CD14-positive monocyte (primary cell): ENCODE data around the gene ITPR2. TPM values are rescaled to one million over a fixed set of nuclear protein-coding genes. Genes with fewer than 3 reads are reported as not detected.

ENCODE experiments used
- DNase-seq, 3 donors: peaks; one replicate each; pipeline ENCODE4 v3.0.0-alpha.2; 2011 to 2022
- H2AFZ ChIP-seq: 2 replicates; pipeline ENCODE4 v1.6.0; 2012; ENCODE audit warnings: mild to moderate bottlenecking, low read depth, low read length, inconsistent platforms; ENCODE audit not compliant: insufficient read depth, poor library complexity, severe bottlenecking
- H3K27ac ChIP-seq, 2 donors: 1 replicate in 1 of 2; 2 replicates in 1 of 2; pipeline ENCODE4 v1.5.1; 2012 to 2013; ENCODE audit warnings: low read length in 2 of 2, control low read depth in 1 of 2, inconsistent platforms in 1 of 2, low read depth in 1 of 2, mild to moderate bottlenecking in 1 of 2
- H3K27me3 ChIP-seq, 2 donors: one replicate each; pipeline versions ENCODE4 v1.6.0 to v1.6.1; 2011 to 2013; ENCODE audit warnings: low read length in 2 of 2; ENCODE audit not compliant: control insufficient read depth in 2 of 2, insufficient read depth in 2 of 2
- H3K36me3 ChIP-seq, 2 donors: replicated peaks in 1 of 2; 1 replicate in 1 of 2; 2 replicates in 1 of 2; pipeline versions ENCODE4 v1.5.1 to v1.6.1; 2012 to 2013; ENCODE audit warnings: low read length in 2 of 2, control low read depth in 1 of 2, inconsistent platforms in 1 of 2, mild to moderate bottlenecking in 1 of 2; ENCODE audit not compliant: insufficient read depth in 2 of 2, control insufficient read depth in 1 of 2
- H3K4me1 ChIP-seq, 2 donors: 1 replicate in 1 of 2; 2 replicates in 1 of 2; pipeline versions ENCODE4 v1.5.1 to v1.6.1; 2012 to 2013; ENCODE audit warnings: low read length in 2 of 2, control low read depth in 1 of 2, inconsistent platforms in 1 of 2, mild to moderate bottlenecking in 1 of 2, moderate library complexity in 1 of 2; ENCODE audit not compliant: insufficient read depth in 2 of 2, control insufficient read depth in 1 of 2
- H3K4me2 ChIP-seq: replicated peaks from 2 replicates; pipeline ENCODE3; 2012; ENCODE audit warnings: low read length, moderate library complexity, mild to moderate bottlenecking; ENCODE audit not compliant: poor library complexity, severe bottlenecking; ENCODE audit errors: extremely low read depth
- H3K4me3 ChIP-seq, 3 experiments: fragments of 200-600 bp in 1 of 3; sonication (generic) in 1 of 3; replicated peaks in 1 of 3; 1 replicate in 2 of 3; 2 replicates in 1 of 3; pipeline ENCODE4 v1.5.1; 2011 to 2013; ENCODE audit warnings: low read length in 3 of 3, mild to moderate bottlenecking in 3 of 3, control low read depth in 2 of 3, low read depth in 2 of 3, inconsistent platforms in 1 of 3, moderate library complexity in 1 of 3
- H3K79me2 ChIP-seq: 2 replicates; pipeline ENCODE4 v1.6.0; 2012; ENCODE audit warnings: mild to moderate bottlenecking, control low read depth, inconsistent platforms, low read length, moderate library complexity; ENCODE audit not compliant: insufficient read depth
- H3K9ac ChIP-seq: 2 replicates; pipeline ENCODE4 v1.6.0; 2017; ENCODE audit warnings: low read length, mild to moderate bottlenecking; ENCODE audit not compliant: insufficient read depth, poor library complexity, severe bottlenecking
- H3K9me3 ChIP-seq, 2 donors: replicated peaks in 1 of 2; 1 replicate in 1 of 2; 2 replicates in 1 of 2; pipeline versions ENCODE4 v1.5.1 to v1.6.1; 2012 to 2013; ENCODE audit warnings: low read length in 2 of 2, control low read depth in 1 of 2; ENCODE audit not compliant: control insufficient read depth in 1 of 2, insufficient read depth in 1 of 2
- H4K20me1 ChIP-seq: 2 replicates; pipeline ENCODE4 v1.6.0; 2012; ENCODE audit warnings: mild to moderate bottlenecking, low read length, control low read depth, moderate library complexity; ENCODE audit not compliant: insufficient read depth
- H3K27ac Mint-ChIP-seq, 7 donors: one replicate each; pipeline ENCODE4 v1.8.0; 2020; ENCODE audit warnings: mild to moderate bottlenecking in 7 of 7, mixed read lengths in 7 of 7, moderate library complexity in 6 of 7, inconsistent platforms in 2 of 7
- H3K27me3 Mint-ChIP-seq, 3 donors: one replicate each; pipeline ENCODE4 v1.8.0; 2021 to 2022; ENCODE audit warnings: low read depth in 3 of 3, mild to moderate bottlenecking in 3 of 3, mixed read lengths in 3 of 3, moderate library complexity in 3 of 3, inconsistent platforms in 1 of 3
- H3K36me3 Mint-ChIP-seq, 2 donors: one replicate each; pipeline ENCODE4 v1.8.0; 2020; ENCODE audit warnings: mixed read lengths in 2 of 2, inconsistent platforms in 1 of 2, mild to moderate bottlenecking in 1 of 2
- H3K4me1 Mint-ChIP-seq: one replicate; pipeline ENCODE4 v1.8.0; 2020; ENCODE audit warnings: mild to moderate bottlenecking, mixed read lengths
- H3K4me3 Mint-ChIP-seq, 2 donors: one replicate each; pipeline ENCODE4 v1.8.0; 2020; ENCODE audit warnings: mild to moderate bottlenecking in 2 of 2, mixed read lengths in 2 of 2, moderate library complexity in 1 of 2
- H3K9me3 Mint-ChIP-seq, 7 donors: one replicate each; pipeline ENCODE4 v1.8.0; 2020 to 2022; ENCODE audit warnings: mixed read lengths in 7 of 7, mild to moderate bottlenecking in 6 of 7, moderate library complexity in 6 of 7, inconsistent platforms in 2 of 7
- CTCF ChIP-seq: fragments of 200-600 bp; IDR thresholded peaks from one replicate; pipeline ENCODE4 v1.8.0; 2022; ENCODE audit warnings: antibody characterized with exemption, mild to moderate bottlenecking
- WGBS: methylation state at CpG from one replicate; pipeline ENCODE4 v1.1.5; 2013; ENCODE audit warnings: missing lambda C conversion rate; ENCODE audit not compliant: insufficient coverage; 5-methylcytosine and 5-hydroxymethylcytosine counted together
- intact Hi-C, 2 donors: fragments of 100-400 bp; cut with micrococcal nuclease; formaldehyde crosslinking; loops; one replicate each; pipeline versions ENCODE4 v1.15.0 to v1.15.1; 2023
- polyA plus RNA-seq, 3 donors: library from polyadenylated mRNA; depleted of rRNA in 1 of 3; unstranded in 2 of 3; stranded (reverse) in 1 of 3; fragments of 300-500 nt in 2 of 3; fragments of >200 nt in 1 of 3; fragmentation: Illumina TruSeq in 2 of 3; gene quantifications; 1 replicate in 2 of 3; 2 replicates in 1 of 3; pipeline ENCODE4 v1.2.3, GENCODE V29; 2012 to 2021

ITPR2 gene
- polyA plus RNA-seq, 3 donors: 2.7 to 6.4 (median 5.7) TPM

DNA sequence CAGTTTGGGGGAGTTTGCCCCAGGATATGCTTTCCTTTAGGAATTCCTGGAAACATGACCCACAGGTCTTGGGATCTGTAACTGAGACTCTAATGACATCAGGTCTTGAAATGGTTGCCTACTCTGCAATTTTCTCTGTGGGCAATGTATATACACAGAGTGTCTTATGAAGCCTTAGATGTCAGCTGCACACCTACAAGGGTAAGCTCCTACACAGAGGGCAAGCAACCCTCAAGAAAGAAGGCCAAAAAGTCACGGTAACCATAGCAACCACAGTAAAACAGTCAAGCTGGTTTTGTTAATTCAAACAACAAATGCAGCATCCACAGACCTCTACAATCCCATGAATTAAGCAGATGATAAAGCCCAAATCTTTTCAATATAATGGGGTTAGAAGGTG, 344.6 kb downstream of the ITPR2 start:
- Histone ChIP-seq H4K20me1 (no peaks in the 10 kb centered on the region), H3K27me3 (no peaks in the 10 kb centered on the region), H3K27ac (no peak overlapping the region), H3K4me1 (no peaks in the 10 kb centered on the region), H3K36me3 (peaks cover 15 to 49% of the 10 kb centered on the region in 2 donors), H3K79me2 (no peaks in the 10 kb centered on the region), H2AFZ (no peak overlapping the region), H3K9me3 (no peaks in the 10 kb centered on the region), H3K4me3 (no peak overlapping the region), H3K9ac (no peak overlapping the region), H3K4me2 (no peak overlapping the region)
- H3K27ac Mint-ChIP-seq: no peak overlapping the region
- H3K4me3 Mint-ChIP-seq: no peak overlapping the region
- peaks cover 0 to 1% (median 0%) of the 10 kb centered on the region in 3 donors for H3K27me3 Mint-ChIP-seq
- no peak for DNase-seq
- no peak for TF ChIP-seq CTCF
- H3K9me3 Mint-ChIP-seq: peaks cover 0 to 1% (median 0%) of the 10 kb centered on the region in 7 donors
- WGBS: no CpG with 5 or more reads among the region's 1 CpG
- peaks cover 51 to 54% of the 10 kb centered on the region in 2 donors for H3K36me3 Mint-ChIP-seq
- intact Hi-C loops: no loop called here
- no peaks in the 10 kb centered on the region for H3K4me1 Mint-ChIP-seq

GRCh38 chr12:26473291-26473690, 359.7 kb downstream of the ITPR2 start:
- 0% methylated on average over 1 of the region's 1 CpG for WGBS
- Mint-ChIP-seq H3K27me3 (peaks cover 0 to 1% (median 0%) of the 10 kb centered on the region in 3 donors), H3K4me3 (peak overlapping the region in 1 of 2 donors; percentile 31), H3K4me1 (peaks cover 47% of the 10 kb centered on the region), H3K36me3 (peaks cover 25 to 29% of the 10 kb centered on the region in 2 donors), H3K9me3 (peaks cover 0 to 6% (median 0%) of the 10 kb centered on the region in 7 donors), H3K27ac (peak overlapping the region; percentile 75 to 95 (median 91))
- no peak overlapping the region for H3K9ac ChIP-seq
- H3K36me3 ChIP-seq: peaks cover 11% of the 10 kb centered on the region in 2 donors
- H3K79me2 ChIP-seq: no peaks in the 10 kb centered on the region
- H3K9me3 ChIP-seq: no peaks in the 10 kb centered on the region
- H3K4me2 ChIP-seq: peak overlapping the region; percentile 17
- peak; percentile 76 to 79 (median 77) for DNase-seq
- H2AFZ ChIP-seq: no peak overlapping the region
- H4K20me1 ChIP-seq: no peaks in the 10 kb centered on the region
- peak overlapping the region in 1 of 3 experiments; percentile 12 for H3K4me3 ChIP-seq
- intact Hi-C loops: loop anchor here (10.0 kb wide), 2 partner anchors 198 to 348 kb away; partner anchors contain the start of gene BHLHE41 (in 1 of the 2)
- no peaks in the 10 kb centered on the region for H3K27me3 ChIP-seq
- peak overlapping the region in 1 of 2 donors; percentile 84 for H3K27ac ChIP-seq
- peaks cover 36 to 40% of the 10 kb centered on the region in 2 donors for H3K4me1 ChIP-seq
- no peak for TF ChIP-seq CTCF
